HT1080 (cell line): ENCODE measurements around the gene MAP3K8. TPM values are rescaled to one million over a fixed set of nuclear protein-coding genes. Genes with fewer than 3 reads are reported as not detected.

Source experiments
- DNase-seq: peaks from one replicate; pipeline ENCODE4 v3.0.0-alpha.2; 2015; ENCODE audit warnings: low read depth
- total RNA-seq: library from RNA; depleted of rRNA; stranded (reverse); fragments of >200 nt; shearing (Covaris generic); gene quantifications from 2 replicates; pipeline ENCODE4 v1.2.3, GENCODE V29; 2014

MAP3K8 gene
- total RNA-seq, 1 experiment from 2014 or later = 0.59 TPM

GRCh38 chr10:30488316-30488715 lies 54.3 kb downstream of the MAP3K8 start:
- no peak for DNase-seq

DNA sequence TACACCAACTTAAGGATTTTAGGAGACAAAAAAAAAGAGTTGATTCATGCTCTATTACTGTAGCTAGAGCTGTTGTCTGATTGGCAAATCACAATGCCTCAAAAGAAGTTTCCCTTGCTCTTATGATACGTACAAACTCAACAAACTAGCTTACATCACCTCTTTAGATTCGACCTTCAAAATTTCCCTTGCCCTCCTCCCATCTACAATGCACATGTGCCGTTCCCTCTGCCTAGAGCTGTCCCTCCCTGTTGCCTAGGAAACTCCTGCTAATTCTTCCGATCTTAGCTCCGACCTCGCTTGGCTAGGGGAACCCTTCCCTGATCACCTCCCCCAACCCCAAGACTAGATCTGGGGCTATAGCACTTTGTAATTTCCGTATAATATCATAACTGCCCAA lies 55.4 kb downstream of the MAP3K8 start:
- DNase-seq = no peak

DNA sequence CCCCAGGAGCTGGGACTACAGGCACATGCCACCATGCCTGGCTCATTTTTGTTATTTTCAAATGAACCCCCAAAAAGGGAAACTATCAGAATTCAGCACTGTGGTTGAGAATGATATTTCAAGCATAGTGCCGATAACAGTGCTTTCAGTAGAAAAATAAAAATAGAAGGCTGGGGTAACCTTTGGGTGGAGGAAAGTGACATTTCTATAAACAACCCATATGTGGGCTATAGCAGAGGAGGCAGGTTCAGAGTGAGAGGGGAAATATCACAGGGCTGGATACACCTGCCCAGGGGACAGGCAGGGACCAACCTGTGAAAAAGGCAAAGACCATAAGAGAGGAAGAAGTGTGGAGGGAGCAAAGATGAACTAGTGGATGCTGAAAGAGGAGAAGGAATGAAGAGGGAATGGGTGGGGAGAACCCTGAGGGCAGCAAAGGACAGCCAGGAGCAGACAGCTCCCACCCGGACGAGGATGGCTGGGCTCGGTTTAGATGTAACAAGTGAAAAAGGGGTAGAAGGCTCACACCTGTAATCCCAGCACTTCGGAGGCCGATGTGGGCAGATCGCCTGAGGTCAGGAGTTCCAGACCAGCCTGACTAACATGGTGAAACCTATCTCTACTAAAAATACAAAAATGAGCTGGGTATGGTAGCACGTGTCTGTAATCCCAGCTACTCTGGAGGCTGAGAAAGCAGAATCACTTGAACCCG lies 56.5 kb downstream of the MAP3K8 start:
- DNase-seq = no peak

- peak; percentile 29 for DNase-seq
These were observed 57.4 kb downstream of the MAP3K8 start for GRCh38 chr10:30491204-30491915.

DNA sequence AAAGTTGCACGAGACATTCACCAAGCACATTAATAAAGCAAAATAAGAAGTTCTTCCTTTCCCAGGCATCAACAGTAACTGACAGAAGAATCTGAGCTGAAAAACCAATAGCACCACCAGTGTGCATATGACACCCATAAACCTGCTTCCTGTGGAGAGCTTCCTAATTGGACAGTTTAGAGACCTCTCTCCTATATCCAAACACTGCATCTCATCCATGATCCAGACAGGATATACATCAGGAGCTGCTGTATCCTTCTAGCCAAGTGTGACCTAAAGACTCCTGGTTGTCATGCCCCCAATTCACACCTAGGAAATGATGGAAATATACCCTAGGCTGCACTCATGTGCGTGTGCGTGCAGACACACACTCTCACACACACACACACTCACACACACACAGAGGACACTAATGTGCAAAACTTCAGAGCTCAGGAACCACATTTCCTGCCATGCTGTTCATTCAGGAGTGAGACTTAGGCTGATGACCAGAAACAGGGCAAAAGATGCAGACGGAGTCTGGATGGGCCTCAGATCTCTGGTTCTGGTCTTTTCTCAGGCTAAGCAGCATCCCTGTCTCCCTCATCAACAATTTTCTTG lies 58.0 kb downstream of the MAP3K8 start:
- no peak for DNase-seq

GRCh38 chr10:30493609-30494530 lies 59.9 kb downstream of the MAP3K8 start:
- DNase-seq = no peak

DNA sequence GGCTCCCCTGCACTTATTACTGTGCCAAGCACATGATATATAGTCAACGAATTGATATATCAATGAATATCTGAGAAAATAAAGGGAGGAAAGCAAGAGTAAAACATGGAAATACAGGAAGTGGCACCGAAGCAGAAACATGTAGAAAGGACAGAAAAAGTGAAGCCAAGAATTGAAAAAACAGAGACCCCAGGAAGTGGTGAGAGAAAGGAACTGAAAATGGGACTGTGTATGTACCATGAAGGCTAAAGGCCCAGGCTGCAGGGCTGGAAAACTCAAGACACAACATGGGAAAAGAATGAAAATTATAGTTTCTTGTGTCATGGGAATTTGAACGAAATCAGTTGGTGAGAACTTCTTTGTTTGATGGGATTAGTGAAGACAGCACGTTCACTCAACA lies 60.6 kb downstream of the MAP3K8 start:
- no peak for DNase-seq

GRCh38 chr10:30495687-30496086 lies 61.7 kb downstream of the MAP3K8 start:
- DNase-seq = no peak

- DNase-seq = no peak
These were observed 65.8 kb downstream of the MAP3K8 start for GRCh38 chr10:30499816-30500215.

DNA sequence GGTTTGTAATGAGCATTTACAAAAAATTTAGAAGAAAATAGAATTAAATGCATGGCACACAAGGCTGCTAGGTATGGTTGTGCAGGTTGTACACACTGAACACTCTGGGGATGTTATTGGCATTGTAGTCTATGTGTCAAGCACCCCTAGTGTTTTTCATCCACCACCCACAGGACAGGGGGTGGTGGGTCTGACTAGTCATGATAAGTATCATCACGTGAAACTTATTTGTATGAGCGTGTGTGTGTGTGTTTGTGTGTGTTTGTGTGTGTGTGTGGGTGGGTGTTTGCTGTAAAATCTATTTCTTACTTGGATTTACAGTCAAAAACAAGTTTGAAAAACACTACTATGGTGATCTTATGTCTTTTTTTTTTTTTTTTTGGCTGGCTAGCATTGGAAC lies 66.5 kb downstream of the MAP3K8 start:
- DNase-seq = no peak

GRCh38 chr10:30500963-30501504 lies 67.0 kb downstream of the MAP3K8 start:
- DNase-seq = no peak

DNA sequence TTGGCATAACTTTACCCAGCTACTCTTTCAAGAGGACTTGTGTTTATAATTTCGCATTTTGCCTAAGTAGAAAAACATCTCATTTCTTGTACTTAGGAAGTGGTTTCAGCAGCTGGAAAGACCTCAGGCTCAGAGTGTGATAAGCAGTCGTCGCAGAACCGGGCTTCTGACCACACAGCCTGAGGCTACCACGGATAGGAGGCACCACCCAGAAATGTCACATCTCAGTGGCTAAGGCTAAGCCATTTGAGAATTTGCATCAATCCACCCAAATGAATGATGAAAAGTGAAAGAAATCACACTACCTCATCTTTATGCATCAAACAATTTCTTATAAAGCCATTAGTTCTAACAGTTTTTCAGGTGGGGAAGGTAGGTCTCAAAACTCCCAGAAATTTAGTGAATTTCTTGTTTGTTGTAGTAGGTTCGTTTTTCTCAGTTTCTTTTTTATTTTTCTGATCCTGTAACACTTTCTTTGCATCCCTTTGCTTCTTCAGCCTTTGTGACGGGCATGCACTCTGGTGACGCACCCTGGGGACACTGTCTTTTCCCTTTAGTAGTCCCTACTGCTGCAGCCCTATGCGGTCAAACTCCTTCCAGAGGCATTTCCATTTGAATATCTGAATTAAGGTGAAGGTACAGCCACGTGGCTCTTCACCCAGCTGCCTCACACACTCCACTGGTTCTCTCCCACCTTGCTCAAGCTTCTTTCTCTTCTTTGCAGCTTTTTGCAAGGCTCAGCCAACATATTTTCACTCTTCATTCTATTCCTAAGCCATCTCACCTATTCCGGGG lies 68.5 kb downstream of the MAP3K8 start:
- DNase-seq = peak; percentile 12

- DNase-seq = no peak
These were observed 69.8 kb downstream of the MAP3K8 start for GRCh38 chr10:30503700-30504266.

DNA sequence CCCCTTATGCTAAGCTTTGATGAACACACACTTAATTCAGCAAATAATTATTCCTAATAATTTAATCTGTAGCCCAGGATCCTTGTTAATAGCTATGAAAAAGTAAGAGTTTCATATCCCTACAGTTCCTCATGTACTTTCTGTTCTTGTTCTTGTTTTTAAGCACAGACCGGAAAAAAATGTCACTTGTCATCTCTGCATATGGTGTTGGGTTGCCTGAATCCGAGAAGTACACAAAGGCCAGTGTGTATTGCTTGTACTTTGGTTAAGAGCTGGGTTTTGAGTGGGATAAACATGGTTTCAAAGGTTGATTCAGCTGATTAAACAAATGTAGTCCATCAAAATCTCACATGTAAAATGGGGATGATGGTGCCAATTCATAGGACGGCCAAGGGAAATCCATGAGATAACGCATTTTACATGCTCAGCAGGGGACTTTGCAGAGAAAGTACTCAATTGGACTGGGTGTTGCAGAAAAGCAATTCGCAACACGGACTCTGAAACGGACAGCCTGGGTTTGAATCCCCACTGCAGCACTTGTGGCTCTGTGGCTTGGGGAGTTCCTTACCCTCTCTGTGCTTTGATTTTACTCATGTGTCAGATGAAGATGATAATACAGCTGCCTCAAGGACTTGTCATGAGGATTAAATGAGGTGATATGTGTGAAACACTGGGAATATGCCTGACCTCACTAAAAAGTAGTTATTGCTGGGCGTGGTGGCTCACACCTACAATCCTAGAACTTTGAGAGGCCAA lies 71.7 kb downstream of the MAP3K8 start:
- no peak for DNase-seq

GRCh38 chr10:30509508-30509907 lies 75.5 kb downstream of the MAP3K8 start:
- no peak for DNase-seq

- DNase-seq = peak; percentile 51
These were observed 76.4 kb downstream of the MAP3K8 start for GRCh38 chr10:30510184-30510931.

- no peak for DNase-seq
These were observed 77.1 kb downstream of the MAP3K8 start for GRCh38 chr10:30510932-30511700.
